MM.1S (cell line): ENCODE measurements around the gene NINJ2.

ENCODE experiments used
- EZH2 ChIP-seq: fragments of 300-600 bp; sonication (generic); optimal IDR thresholded peaks from 2 replicates; pipeline ENCODE3; 2017; ENCODE audit warnings: low read depth, mild to moderate bottlenecking, antibody characterized with exemption, low read length, mixed read lengths
- EZH2phosphoT487 ChIP-seq: fragments of 300-600 bp; sonication (generic); IDR thresholded peaks from 2 replicates; pipeline ENCODE4 v1.6.1; 2018; ENCODE audit warnings: antibody characterized with exemption, low read length
- TF ChIP-seq, protein P1 (sequence below): fragments of 300-600 bp; sonication (generic); IDR thresholded peaks from 2 replicates; pipeline ENCODE4 v1.5.1; 2016; ENCODE audit warnings: antibody characterized with exemption, low read length, mixed read lengths

GRCh38 chr12:597926-598568 lies 65.2 kb downstream of the NINJ2 start:
- TF ChIP-seq, protein P1, sequence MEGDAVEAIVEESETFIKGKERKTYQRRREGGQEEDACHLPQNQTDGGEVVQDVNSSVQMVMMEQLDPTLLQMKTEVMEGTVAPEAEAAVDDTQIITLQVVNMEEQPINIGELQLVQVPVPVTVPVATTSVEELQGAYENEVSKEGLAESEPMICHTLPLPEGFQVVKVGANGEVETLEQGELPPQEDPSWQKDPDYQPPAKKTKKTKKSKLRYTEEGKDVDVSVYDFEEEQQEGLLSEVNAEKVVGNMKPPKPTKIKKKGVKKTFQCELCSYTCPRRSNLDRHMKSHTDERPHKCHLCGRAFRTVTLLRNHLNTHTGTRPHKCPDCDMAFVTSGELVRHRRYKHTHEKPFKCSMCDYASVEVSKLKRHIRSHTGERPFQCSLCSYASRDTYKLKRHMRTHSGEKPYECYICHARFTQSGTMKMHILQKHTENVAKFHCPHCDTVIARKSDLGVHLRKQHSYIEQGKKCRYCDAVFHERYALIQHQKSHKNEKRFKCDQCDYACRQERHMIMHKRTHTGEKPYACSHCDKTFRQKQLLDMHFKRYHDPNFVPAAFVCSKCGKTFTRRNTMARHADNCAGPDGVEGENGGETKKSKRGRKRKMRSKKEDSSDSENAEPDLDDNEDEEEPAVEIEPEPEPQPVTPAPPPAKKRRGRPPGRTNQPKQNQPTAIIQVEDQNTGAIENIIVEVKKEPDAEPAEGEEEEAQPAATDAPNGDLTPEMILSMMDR: no peak
- TF ChIP-seq EZH2 (no peak), EZH2phosphoT487 (no peak)
